Natural killer cell (primary cell): ENCODE measurements around the gene SPPL3. TPM values are rescaled to one million over a fixed set of nuclear protein-coding genes. Genes with fewer than 3 reads are reported as not detected.

ENCODE experiments used
- ATAC-seq, 3 donors: fragments of 150-1000 bp in 2 of 3; fragments of 200-7000 bp in 1 of 3; cut with Tn5 transposase; 1 replicate in 1 of 3; 2 replicates in 2 of 3; pipeline ENCODE4 v1.10.0; 2021; ENCODE audit warnings: mild to moderate bottlenecking in 2 of 3, moderate library complexity in 2 of 3
- DNase-seq, 2 donors: peaks; one replicate each; pipeline versions ENCODE4 v3.0.0 to v3.0.0-alpha.2; 2013 to 2021; ENCODE audit warnings: mixed read lengths in 1 of 2
- H3K27ac ChIP-seq: one replicate; pipeline ENCODE4 v1.5.1; 2013; ENCODE audit warnings: mild to moderate bottlenecking, low read length
- H3K27me3 ChIP-seq: one replicate; pipeline ENCODE4 v1.6.1; 2013; ENCODE audit warnings: low read length; ENCODE audit not compliant: control insufficient read depth, insufficient read depth
- H3K36me3 ChIP-seq: one replicate; pipeline ENCODE4 v1.6.1; 2013; ENCODE audit warnings: low read length; ENCODE audit not compliant: control insufficient read depth, insufficient read depth
- H3K4me1 ChIP-seq: one replicate; pipeline ENCODE4 v1.6.1; 2013; ENCODE audit warnings: low read length; ENCODE audit not compliant: control insufficient read depth, insufficient read depth
- H3K4me3 ChIP-seq: one replicate; pipeline ENCODE4 v1.5.1; 2013; ENCODE audit warnings: low read length
- H3K9me3 ChIP-seq: one replicate; pipeline ENCODE4 v1.6.1; 2013; ENCODE audit warnings: low read length; ENCODE audit not compliant: control insufficient read depth, insufficient read depth
- H3K27ac Mint-ChIP-seq, 2 donors: one replicate each; pipeline ENCODE4 v1.8.0; 2022; ENCODE audit warnings: mild to moderate bottlenecking in 2 of 2, mixed read lengths in 2 of 2, moderate library complexity in 1 of 2
- H3K27me3 Mint-ChIP-seq, 2 donors: one replicate each; pipeline ENCODE4 v1.8.0; 2022; ENCODE audit warnings: low read depth in 2 of 2, mixed read lengths in 2 of 2
- H3K36me3 Mint-ChIP-seq: one replicate; pipeline ENCODE4 v1.8.0; 2022; ENCODE audit warnings: mixed read lengths
- H3K4me1 Mint-ChIP-seq, 2 donors: one replicate each; pipeline ENCODE4 v1.8.0; 2022; ENCODE audit warnings: mixed read lengths in 2 of 2
- H3K4me3 Mint-ChIP-seq: one replicate; pipeline ENCODE4 v1.8.0; 2022; ENCODE audit warnings: mild to moderate bottlenecking, moderate library complexity, mixed read lengths
- H3K9me3 Mint-ChIP-seq, 2 donors: one replicate each; pipeline ENCODE4 v1.8.0; 2022; ENCODE audit warnings: mixed read lengths in 2 of 2
- CTCF ChIP-seq: fragments of 200-600 bp; IDR thresholded peaks from one replicate; pipeline ENCODE4 v1.8.0; 2022; ENCODE audit warnings: antibody characterized with exemption
- WGBS: methylation state at CpG from one replicate; pipeline ENCODE4 v1.1.7; 2013; ENCODE audit warnings: missing lambda C conversion rate; ENCODE audit not compliant: insufficient coverage; 5-methylcytosine and 5-hydroxymethylcytosine counted together
- intact Hi-C: fragments of 100-400 bp; cut with micrococcal nuclease; formaldehyde crosslinking; loops from one replicate; pipeline ENCODE4 v1.14.2; 2022
- total RNA-seq, 4 donors: library from RNA; stranded (reverse); fragments of 120-200 nt in 1 of 4; gene quantifications; one replicate each; pipeline versions ENCODE4 v1.2.3 to v1.2.4, GENCODE V29; 2013 to 2022

The SPPL3 gene
- total RNA-seq, 3 donors from 2014 or later (not counting 1 experiment from before 2014, with no cell fraction given) = 31.5 to 40.2 (median 39.9) TPM

GRCh38 chr12:120874547-120875245 is 29.5 kb downstream of the SPPL3 start:
- Histone ChIP-seq H3K36me3 (no peaks in the 10 kb centered on the region), H3K4me3 (no peak overlapping the region), H3K9me3 (no peaks in the 10 kb centered on the region), H3K4me1 (peaks cover 11% of the 10 kb centered on the region), H3K27me3 (no peaks in the 10 kb centered on the region), H3K27ac (no peak overlapping the region)
- no peak overlapping the region for H3K4me3 Mint-ChIP-seq
- H3K9me3 Mint-ChIP-seq = no peaks in the 10 kb centered on the region
- TF ChIP-seq CTCF = no peak
- intact Hi-C loops = no loop called here
- H3K4me1 Mint-ChIP-seq = peaks cover 49 to 50% of the 10 kb centered on the region in 2 donors
- WGBS = 87% methylated on average over 5 of the region's 5 CpGs
- H3K27ac Mint-ChIP-seq = no peak overlapping the region
- H3K36me3 Mint-ChIP-seq = no peaks in the 10 kb centered on the region
- DNase-seq = no peak
- no peaks in the 10 kb centered on the region for H3K27me3 Mint-ChIP-seq
- ATAC-seq = no peak

GRCh38 chr12:120873226-120873625 is 30.9 kb downstream of the SPPL3 start:
- ATAC-seq (peak in 1 of 3 donors; percentile 55), DNase-seq (no peak)
- H3K27ac Mint-ChIP-seq = peak overlapping the region; percentile 41 to 53
- Histone ChIP-seq H3K4me1 (peaks cover 11% of the 10 kb centered on the region), H3K27me3 (no peaks in the 10 kb centered on the region), H3K4me3 (no peak overlapping the region), H3K27ac (no peak overlapping the region), H3K9me3 (no peaks in the 10 kb centered on the region), H3K36me3 (no peaks in the 10 kb centered on the region)
- peaks cover 44 to 45% of the 10 kb centered on the region in 2 donors for H3K4me1 Mint-ChIP-seq
- no peak for TF ChIP-seq CTCF
- H3K9me3 Mint-ChIP-seq = no peaks in the 10 kb centered on the region
- no peaks in the 10 kb centered on the region for H3K36me3 Mint-ChIP-seq
- 19% methylated on average over 3 of the region's 4 CpGs for WGBS
- H3K27me3 Mint-ChIP-seq = no peaks in the 10 kb centered on the region
- intact Hi-C loops = no loop called here
- peak overlapping the region; percentile 70 for H3K4me3 Mint-ChIP-seq

- H3K9me3 Mint-ChIP-seq = no peaks in the 10 kb centered on the region
- intact Hi-C loops = no loop called here
- H3K4me1 Mint-ChIP-seq = peaks cover 44 to 45% of the 10 kb centered on the region in 2 donors
- ATAC-seq (no peak), DNase-seq (no peak)
- no peaks in the 10 kb centered on the region for H3K9me3 ChIP-seq
- peak overlapping the region; percentile 48 to 53 for H3K27ac Mint-ChIP-seq
- 93% methylated on average over 5 of the region's 5 CpGs for WGBS
- no peaks in the 10 kb centered on the region for H3K27me3 ChIP-seq
- no peak overlapping the region for H3K27ac ChIP-seq
- no peaks in the 10 kb centered on the region for H3K36me3 ChIP-seq
- H3K4me3 Mint-ChIP-seq = peak overlapping the region; percentile 70
- no peak for TF ChIP-seq CTCF
- no peaks in the 10 kb centered on the region for H3K27me3 Mint-ChIP-seq
- peaks cover 11% of the 10 kb centered on the region for H3K4me1 ChIP-seq
- H3K36me3 Mint-ChIP-seq = no peaks in the 10 kb centered on the region
- no peak overlapping the region for H3K4me3 ChIP-seq
These were observed 31.7 kb downstream of the SPPL3 start for GRCh38 chr12:120872487-120872886.

- H3K27ac Mint-ChIP-seq = no peak overlapping the region
- no peaks in the 10 kb centered on the region for H3K9me3 Mint-ChIP-seq
- no peak for TF ChIP-seq CTCF
- no peaks in the 10 kb centered on the region for H3K36me3 Mint-ChIP-seq
- Histone ChIP-seq H3K9me3 (no peaks in the 10 kb centered on the region), H3K4me3 (no peak overlapping the region), H3K36me3 (no peaks in the 10 kb centered on the region), H3K27me3 (no peaks in the 10 kb centered on the region), H3K4me1 (peaks cover 11% of the 10 kb centered on the region), H3K27ac (no peak overlapping the region)
- no peaks in the 10 kb centered on the region for H3K27me3 Mint-ChIP-seq
- 100% methylated on average over 1 of the region's 1 CpG for WGBS
- ATAC-seq (no peak), DNase-seq (no peak)
- H3K4me3 Mint-ChIP-seq = no peak overlapping the region
- intact Hi-C loops = no loop called here
- H3K4me1 Mint-ChIP-seq = peaks cover 36 to 46% of the 10 kb centered on the region in 2 donors
These were observed 33.7 kb downstream of the SPPL3 start for GRCh38 chr12:120870415-120870814.
